K562 (cell line): Measurements from ENCODE around the gene CMBL. TPM values are rescaled to one million over a fixed set of nuclear protein-coding genes. Genes with fewer than 3 reads are reported as not detected.

ENCODE experiments used
- CHD2 ChIP-seq: IDR thresholded peaks from 2 replicates; pipeline ENCODE4 v1.6.1; 2011; ENCODE audit warnings: low read depth, low read length
- E2F4 ChIP-seq: sonication (generic); formaldehyde crosslinking; IDR thresholded peaks from 2 replicates; pipeline ENCODE4 v1.8.0; 2022; ENCODE audit warnings: mild to moderate bottlenecking, low read depth, missing genetic modification reagents
- FOXM1 ChIP-seq, 2 experiments: fragments of 450-650 bp in 1 of 2; sonication (generic) in 1 of 2; formaldehyde crosslinking in 1 of 2; IDR thresholded peaks; 2 replicates each; pipeline versions ENCODE4 v1.6.1 to v1.9.0; 2017 to 2022; ENCODE audit warnings: low read depth in 2 of 2, mild to moderate bottlenecking in 2 of 2, missing genetic modification reagents in 1 of 2, moderate library complexity in 1 of 2
- HNRNPH1 ChIP-seq: fragments of 200-400 bp; formaldehyde crosslinking; optimal IDR thresholded peaks from 2 replicates; pipeline ENCODE3; 2017; ENCODE audit warnings: low read depth, mild to moderate bottlenecking, low read length, moderate library complexity
- IRF2 ChIP-seq: sonication (generic); formaldehyde crosslinking; IDR thresholded peaks from 2 replicates; pipeline ENCODE4 v1.8.1; 2022; ENCODE audit warnings: mild to moderate bottlenecking, missing genetic modification reagents
- KAT2B ChIP-seq: IDR thresholded peaks from one replicate; pipeline ENCODE4 v1.6.1; 2012; ENCODE audit warnings: low read depth, mild to moderate bottlenecking, control low read depth, inconsistent platforms, low read length, moderate library complexity
- MAX ChIP-seq: sonication (generic); formaldehyde crosslinking; IDR thresholded peaks from 2 replicates; pipeline ENCODE4 v1.9.0; 2022; ENCODE audit warnings: mild to moderate bottlenecking, missing genetic modification reagents
- MECOM ChIP-seq: fragments of 250-450 bp; sonication (Bioruptor Pico); IDR thresholded peaks from 2 replicates; pipeline ENCODE4 v1.8.0; 2022; ENCODE audit warnings: inconsistent platforms
- NR4A1 ChIP-seq, 2 experiments: fragments of 250-450 bp in 1 of 2; fragments of 450-650 bp in 1 of 2; sonication (Bioruptor Pico) in 1 of 2; IDR thresholded peaks; 2 replicates each; pipeline versions ENCODE4 v1.4.0 to v1.6.1; 2016 to 2020; ENCODE audit warnings: mild to moderate bottlenecking in 2 of 2, missing compliant biosample characterization in 1 of 2, missing genetic modification characterization in 1 of 2, moderate library complexity in 1 of 2
- PML ChIP-seq: IDR thresholded peaks from 2 replicates; pipeline ENCODE4 v1.6.1; 2012; ENCODE audit warnings: low read length, inconsistent platforms
- REST ChIP-seq, 2 experiments: fragments of 450-650 bp; formaldehyde crosslinking in 1 of 2; IDR thresholded peaks; 2 replicates each; pipeline versions ENCODE4 v1.4.0 to v1.6.1; 2014 to 2020; ENCODE audit warnings: mild to moderate bottlenecking in 2 of 2, borderline replicate concordance in 1 of 2, low read depth in 1 of 2
- SMARCB1 ChIP-seq: IDR thresholded peaks from 2 replicates; pipeline ENCODE4 v1.6.1; 2011; ENCODE audit warnings: improper control_type of control experiment, low read depth; ENCODE audit not compliant: insufficient read length
- THRA ChIP-seq: fragments of 450-650 bp; IDR thresholded peaks from 2 replicates; pipeline ENCODE4 v1.6.1; 2017; ENCODE audit warnings: mild to moderate bottlenecking, moderate library complexity
- ZFP36 ChIP-seq: fragments of 150-350 bp; IDR thresholded peaks from 2 replicates; pipeline ENCODE4 v1.6.1; 2018; ENCODE audit warnings: low read length, low read depth; ENCODE audit not compliant: partially characterized antibody
- ZNF408 ChIP-seq: fragments of 250-450 bp; sonication (Bioruptor Pico); IDR thresholded peaks from 2 replicates; pipeline ENCODE4 v1.4.0; 2020; ENCODE audit warnings: low read depth, mild to moderate bottlenecking, moderate library complexity
- ZNF436 ChIP-seq: fragments of 250-450, 450-650 bp; sonication (Bioruptor Pico); formaldehyde crosslinking; IDR thresholded peaks from 2 replicates; pipeline ENCODE4 v1.7.0; 2020; ENCODE audit warnings: mild to moderate bottlenecking
- polyA plus RNA-seq, 8 experiments: library from polyadenylated mRNA; depleted of rRNA in 4 of 8; stranded (reverse) in 5 of 8; unstranded in 3 of 8; fragments of >200 nt; fragmentation: Nextera tagmentation in 2 of 8; fragmentation: Illumina TruSeq in 1 of 8; extraction: Ambion mirVana in 2 of 8; extraction: Trizol in 1 of 8; gene quantifications; 2 replicates each; pipeline versions ENCODE4 v1.2.1 to v1.2.3, GENCODE V29; 2011 to 2014; ENCODE audit warnings: inconsistent platforms in 1 of 8, missing spikeins in 1 of 8
- total RNA-seq, 7 experiments: library from RNA; depleted of rRNA in 6 of 7; stranded (reverse); fragments of >200 nt in 6 of 7; fragmentation: Illumina TruSeq in 2 of 7; extraction: Trizol in 2 of 7; gene quantifications; 2 replicates each; pipeline versions ENCODE4 v1.2.1 to v1.2.3, GENCODE V29; 2011 to 2021; ENCODE audit warnings: low replicate concordance in 1 of 7

The CMBL gene
- total and polyA plus RNA-seq, 9 of the 15 experiments (the other 6 are each of a cell fraction or from before 2014, with no cell fraction given): 22.6 to 192 (median 71.1) TPM

- TF ChIP-seq CHD2: no peak
- TF ChIP-seq KAT2B: no peak
- no peak for TF ChIP-seq IRF2 (CRISPR knock-in tag)
- no peak for TF ChIP-seq ZFP36
- TF ChIP-seq MECOM (CRISPR knock-in tag): no peak
- TF ChIP-seq PML: no peak
- TF ChIP-seq NR4A1 (CRISPR knock-in tag; IDR thresholded peaks at IDR 0.05): no peak
- no peak for TF ChIP-seq NR4A1 (tag; IDR thresholded peaks at IDR 0.05)
- TF ChIP-seq HNRNPH1: no peak
- no peak for TF ChIP-seq FOXM1 (IDR thresholded peaks at IDR 0.05; ENCODE audit: low read depth)
- no peak for TF ChIP-seq FOXM1 (CRISPR knock-in tag; IDR thresholded peaks at IDR 0.05; ENCODE audit: low read depth)
- TF ChIP-seq SMARCB1: no peak
- TF ChIP-seq MAX (CRISPR knock-in tag): no peak
- no peak for TF ChIP-seq THRA
- peak; percentile 61; the same call in 1 of the 2 replicates for TF ChIP-seq REST (IDR thresholded peaks at IDR 0.05; ENCODE audit: borderline replicate concordance)
- no peak for TF ChIP-seq REST (CRISPR knock-in tag; IDR thresholded peaks at IDR 0.05; ENCODE audit: low read depth)
- TF ChIP-seq ZNF436 (CRISPR knock-in tag): no peak
- no peak for TF ChIP-seq E2F4 (CRISPR knock-in tag)
- TF ChIP-seq ZNF408: no peak
Observed at GRCh38 chr5:10250806-10251276, 56.9 kb downstream of the CMBL start (continued).
